Renal pelvis (tissue), 4 donors: ENCODE results near the gene MLXIPL. TPM values are rescaled to one million over a fixed set of nuclear protein-coding genes. Genes with fewer than 3 reads are reported as not detected.
A peak's percentile ranks its signal among the peaks of the same experiment; 100 is the strongest.
"Not testable (repeated sequence)": the region's sequence is repeated elsewhere in the genome, so short reads cannot be mapped to it uniquely, and the experiment has no call there.

Source experiments
- DNase-seq: peaks from one replicate; pipeline ENCODE4 v3.0.0-alpha.2; 2013
- polyA plus RNA-seq, 3 donors: library from polyadenylated mRNA; unstranded; fragments of 120-200 nt; gene quantifications; one replicate each; pipeline ENCODE4 v1.2.1, GENCODE V29; 2013; ENCODE audit not compliant: insufficient read length in 3 of 3

Gene MLXIPL
- polyA plus RNA-seq, 3 donors: 5.5 to 8.7 (median 7.3) TPM

DNA sequence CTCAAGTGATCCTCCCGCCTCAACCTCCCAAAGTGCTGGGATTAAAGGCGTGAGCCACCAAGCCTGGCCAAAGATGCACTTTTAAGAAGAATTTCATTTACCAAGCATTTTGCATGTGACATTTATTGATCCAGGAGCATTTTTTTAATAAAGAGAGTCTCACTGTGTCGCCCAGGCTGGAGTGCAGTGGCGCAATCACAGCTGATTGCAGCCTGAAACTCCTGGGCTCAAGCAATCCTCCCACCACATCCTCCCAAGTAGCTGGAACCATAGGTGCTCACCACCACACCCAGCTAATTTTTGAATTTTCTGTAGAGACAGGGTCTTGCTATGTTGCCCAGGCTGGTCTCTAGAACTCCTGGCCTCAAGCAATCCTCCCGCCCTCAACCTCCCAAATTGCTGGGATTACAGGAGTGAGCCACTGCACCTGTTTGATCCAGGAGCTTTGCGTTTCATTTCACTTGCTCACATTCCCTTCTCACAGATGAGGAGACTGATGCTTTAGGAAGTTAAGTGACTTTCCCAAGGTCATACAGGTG, 41.6 kb downstream of the MLXIPL start:
- no peak for DNase-seq

DNA sequence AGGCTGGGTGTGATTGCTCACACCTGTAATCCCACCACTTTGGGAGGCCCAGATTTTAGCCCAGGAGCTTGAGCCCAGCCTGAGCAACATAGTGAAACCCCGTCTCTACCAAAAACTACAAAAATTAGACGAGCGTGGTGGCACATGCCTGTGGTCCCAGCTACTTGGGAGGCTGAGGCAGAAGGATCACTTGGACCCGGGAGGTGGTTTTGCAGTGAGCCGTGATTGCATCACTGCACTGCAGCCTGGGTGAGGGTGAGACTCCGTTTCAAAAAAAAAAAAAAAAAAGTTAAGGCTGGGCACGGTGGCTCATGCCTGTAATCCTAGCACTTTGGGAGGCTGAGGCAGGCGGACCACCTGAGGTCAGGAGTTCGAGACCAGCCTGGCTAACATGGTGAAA, 43.3 kb downstream of the MLXIPL start:
- DNase-seq: not testable (repeated sequence)

DNA sequence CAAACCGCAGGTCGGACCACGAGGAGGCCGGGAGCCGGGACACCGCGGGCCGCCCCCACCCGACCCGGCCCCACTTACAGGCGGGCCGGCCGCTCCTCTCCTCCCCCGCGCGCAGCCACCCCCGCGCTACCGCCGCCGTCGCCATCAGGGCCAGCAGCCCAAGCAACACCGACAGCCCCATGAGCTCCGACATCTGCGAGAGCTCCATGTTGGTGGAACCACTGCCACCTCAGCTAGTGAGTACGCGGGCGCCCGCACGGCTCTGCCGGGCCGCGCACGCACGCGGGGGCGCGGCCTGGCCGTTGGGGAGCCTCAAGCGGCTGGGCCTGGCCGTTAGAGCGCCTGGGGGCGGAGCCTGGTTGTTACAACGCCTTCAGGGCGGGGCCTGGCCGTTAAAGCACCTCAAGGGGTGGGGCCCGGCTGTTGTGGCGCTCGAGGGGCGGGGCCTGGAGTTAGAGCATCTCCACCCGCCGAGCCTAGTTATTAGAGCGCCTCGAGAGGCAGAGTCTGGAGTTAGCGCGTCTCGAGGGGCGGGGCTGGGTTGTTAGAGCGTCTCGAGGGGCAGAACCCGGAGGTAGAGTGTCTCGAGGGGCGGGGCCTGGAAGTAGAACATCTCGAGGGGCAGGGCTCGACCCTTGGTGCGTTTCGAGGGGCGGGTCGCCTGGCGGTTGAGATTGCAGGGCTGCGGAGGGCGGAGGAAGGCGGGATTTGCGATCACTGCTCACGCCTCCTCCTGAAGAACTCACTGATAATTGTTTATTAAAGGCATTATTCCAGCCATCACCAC, 45.8 kb downstream of the MLXIPL start, which contains the start of gene TBL2:
TSS of gene TBL2 (minus strand) at position 238 of the 787 bp plus-strand sequence. CDS start at position 208, 30 bp downstream.
- DNase-seq: peak; percentile 98

- no peak for DNase-seq
These were observed 46.5 kb downstream of the MLXIPL start for GRCh38 chr7:73577627-73578341.

GRCh38 chr7:73573791-73574190, 50.5 kb downstream of the MLXIPL start:
- no peak for DNase-seq

- DNase-seq: no peak
These were observed 51.0 kb downstream of the MLXIPL start for GRCh38 chr7:73573276-73573675.

DNA sequence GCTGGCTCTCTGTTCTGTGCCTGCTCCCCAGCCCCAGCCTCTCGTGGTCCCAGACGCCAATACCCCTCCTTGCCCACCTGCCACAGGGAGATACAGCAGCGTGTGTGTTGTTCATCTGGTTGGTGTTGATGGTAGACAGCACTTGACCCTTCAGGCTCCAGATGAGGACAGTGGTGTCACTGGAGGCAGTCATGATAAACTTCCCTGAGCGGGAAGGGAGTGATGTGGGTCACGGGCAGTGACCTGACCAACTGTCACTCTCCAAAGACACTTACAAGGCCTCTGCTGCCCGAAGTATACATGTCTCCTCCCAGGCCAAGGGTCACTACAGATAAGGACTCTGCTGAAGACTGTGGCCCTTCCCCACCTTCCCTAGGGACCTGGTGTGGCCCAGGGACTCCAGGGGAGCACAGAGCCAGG, 51.5 kb downstream of the MLXIPL start:
- no peak for DNase-seq

DNA sequence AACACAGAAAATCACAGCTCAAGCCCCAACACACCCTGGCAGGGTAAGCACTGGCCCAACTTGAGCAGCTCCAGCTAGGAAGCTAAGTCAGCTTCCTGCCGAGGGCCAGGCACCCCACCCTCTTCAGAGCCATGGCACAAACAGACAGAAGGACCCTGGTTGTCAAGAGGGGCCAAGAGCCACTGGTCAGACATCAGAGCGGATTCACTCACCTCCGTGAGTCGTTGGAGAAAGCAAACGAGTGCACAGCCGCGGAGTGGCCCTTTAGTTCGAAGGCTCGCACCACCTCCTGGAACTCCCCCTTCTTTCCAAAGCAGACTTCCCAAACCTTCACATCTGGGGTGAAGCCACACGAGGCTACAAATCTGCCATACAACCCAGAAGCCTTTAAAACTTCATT, 53.3 kb downstream of the MLXIPL start:
- DNase-seq: no peak

DNA sequence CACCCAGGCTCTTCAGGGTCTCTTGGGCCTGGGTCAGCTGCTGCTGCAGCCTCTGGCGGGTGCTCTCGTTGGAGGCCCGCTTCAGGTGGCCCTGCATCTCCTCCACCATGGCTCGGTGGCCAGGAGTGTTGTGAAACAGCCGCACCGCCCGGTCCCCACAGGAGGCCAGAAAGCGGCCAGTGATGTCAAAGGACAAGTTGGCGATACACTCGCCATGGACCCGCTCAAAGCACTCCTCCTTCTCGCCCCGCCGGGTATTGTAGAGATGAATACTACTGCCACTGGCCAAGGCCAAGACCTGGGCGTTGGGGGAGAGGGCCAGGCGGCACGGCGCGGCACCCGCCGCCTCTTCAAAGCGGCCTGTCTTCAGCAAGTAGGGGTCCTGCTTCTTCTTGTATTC, 53.8 kb downstream of the MLXIPL start:
- no peak for DNase-seq

DNA sequence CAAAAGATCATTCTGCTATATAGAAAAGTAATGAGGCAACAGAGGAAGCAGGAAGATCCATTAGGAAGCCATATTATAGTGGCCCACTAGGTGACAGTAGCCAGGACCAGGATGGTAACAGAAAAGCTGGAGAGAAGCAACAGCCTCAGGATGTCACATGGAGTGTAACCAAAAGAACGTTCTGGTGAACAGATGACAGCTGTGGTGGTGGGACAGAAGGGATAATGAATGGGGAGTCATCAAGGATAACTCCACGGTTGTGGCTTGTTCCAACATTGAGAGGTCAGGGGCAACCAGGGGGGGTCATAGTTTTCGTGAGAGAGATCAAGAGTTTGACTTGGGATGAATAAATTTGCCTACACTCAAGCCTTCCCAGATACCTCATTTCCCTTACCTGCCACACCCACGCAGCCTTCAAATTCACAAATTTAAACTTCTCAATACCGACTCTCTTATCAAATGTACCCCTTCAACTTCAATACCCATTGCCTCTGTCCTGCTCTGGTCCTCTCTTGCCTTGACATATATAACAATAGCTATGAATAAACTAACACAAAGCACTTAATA, 55.2 kb downstream of the MLXIPL start:
- DNase-seq: no peak

GRCh38 chr7:73567846-73568685, 56.3 kb downstream of the MLXIPL start:
- DNase-seq: no peak

- DNase-seq: no peak
These were observed 57.2 kb downstream of the MLXIPL start for GRCh38 chr7:73567140-73567539.

DNA sequence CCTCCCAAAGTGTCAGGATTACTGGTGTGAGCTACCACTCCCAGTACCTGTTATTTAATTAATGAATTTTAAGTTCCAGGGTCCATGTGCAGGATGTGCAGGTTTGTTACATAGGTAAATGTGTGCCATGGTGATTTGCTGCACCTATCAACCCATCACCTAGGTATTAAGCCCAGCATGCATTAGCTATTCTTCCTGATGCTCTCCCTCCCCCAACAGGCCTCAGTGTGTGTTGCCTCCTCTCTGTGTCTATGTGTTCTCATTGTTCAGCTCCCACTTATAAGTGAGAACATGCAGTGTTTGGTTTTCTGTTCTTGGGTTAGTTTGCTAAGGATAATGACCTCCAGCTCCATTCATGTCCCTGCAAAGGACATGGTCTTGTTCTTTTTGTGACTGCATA, 57.9 kb downstream of the MLXIPL start:
- DNase-seq: not testable (repeated sequence)

- no peak for DNase-seq
These were observed 58.5 kb downstream of the MLXIPL start for GRCh38 chr7:73565675-73566340.

- DNase-seq: no peak
These were observed 64.0 kb downstream of the MLXIPL start for GRCh38 chr7:73560109-73560835.

DNA sequence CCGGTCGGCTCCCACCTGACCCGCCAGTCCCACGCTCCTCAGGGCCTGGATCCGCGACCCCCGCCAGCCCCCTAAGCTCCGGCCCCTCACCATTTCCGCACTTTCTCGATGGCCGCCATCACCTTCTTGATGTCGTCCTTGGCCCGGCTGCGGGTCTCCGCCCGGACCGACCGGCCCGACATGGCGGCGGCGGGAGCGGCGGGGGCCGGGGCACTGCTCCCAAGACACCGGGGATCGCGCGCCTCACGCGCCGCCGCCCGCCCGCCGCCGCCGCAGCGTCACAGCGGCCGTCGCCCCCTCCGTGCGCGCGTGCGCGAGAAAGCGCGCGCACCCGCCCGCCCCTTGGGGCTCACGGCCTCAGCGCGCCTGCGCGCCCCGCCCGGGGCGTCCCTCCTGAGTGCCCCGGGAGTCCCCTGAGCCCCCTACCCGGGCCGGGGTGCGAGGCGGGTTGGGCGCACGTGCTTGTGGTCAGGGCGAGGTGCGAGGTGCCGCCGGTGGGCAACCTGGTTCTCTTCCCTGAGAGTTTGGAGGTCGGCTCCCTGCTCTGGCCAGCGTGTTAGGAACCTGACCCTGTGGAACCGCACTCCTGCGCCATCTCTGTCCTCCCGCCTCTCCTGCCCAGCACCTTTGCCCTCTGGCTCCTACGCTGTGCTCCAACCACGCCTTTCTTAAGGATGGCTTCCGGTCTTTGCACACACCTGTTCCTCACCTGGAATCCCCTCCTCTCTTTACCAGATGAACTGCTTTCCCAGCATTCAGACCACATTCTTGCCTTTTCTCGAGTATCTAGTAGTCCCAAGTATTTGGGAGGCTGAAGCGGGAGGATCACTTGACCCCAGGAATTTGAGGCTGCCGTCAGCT, 66.7 kb downstream of the MLXIPL start, which contains the start of gene BCL7B:
TSS of gene BCL7B (minus strand) at position 294 of the 861 bp plus-strand sequence. CDS start at position 182, 112 bp downstream.
- DNase-seq: peak; percentile 57

DNA sequence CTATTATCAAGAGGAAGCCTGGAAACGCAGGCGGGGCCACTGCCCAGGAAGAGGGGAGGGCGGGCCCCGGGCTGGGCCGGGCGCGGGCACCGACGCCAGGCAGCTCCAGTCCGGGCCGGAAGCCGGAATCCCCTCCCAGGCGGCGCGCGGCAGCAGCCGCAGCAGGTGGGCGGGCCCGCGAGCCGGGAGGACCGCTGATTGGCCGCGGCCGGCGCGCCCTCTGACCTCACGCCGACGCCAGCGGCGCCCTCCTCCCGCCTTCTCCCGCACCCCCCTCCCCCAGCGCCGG, 67.3 kb downstream of the MLXIPL start:
- peak; percentile 92 for DNase-seq

DNA sequence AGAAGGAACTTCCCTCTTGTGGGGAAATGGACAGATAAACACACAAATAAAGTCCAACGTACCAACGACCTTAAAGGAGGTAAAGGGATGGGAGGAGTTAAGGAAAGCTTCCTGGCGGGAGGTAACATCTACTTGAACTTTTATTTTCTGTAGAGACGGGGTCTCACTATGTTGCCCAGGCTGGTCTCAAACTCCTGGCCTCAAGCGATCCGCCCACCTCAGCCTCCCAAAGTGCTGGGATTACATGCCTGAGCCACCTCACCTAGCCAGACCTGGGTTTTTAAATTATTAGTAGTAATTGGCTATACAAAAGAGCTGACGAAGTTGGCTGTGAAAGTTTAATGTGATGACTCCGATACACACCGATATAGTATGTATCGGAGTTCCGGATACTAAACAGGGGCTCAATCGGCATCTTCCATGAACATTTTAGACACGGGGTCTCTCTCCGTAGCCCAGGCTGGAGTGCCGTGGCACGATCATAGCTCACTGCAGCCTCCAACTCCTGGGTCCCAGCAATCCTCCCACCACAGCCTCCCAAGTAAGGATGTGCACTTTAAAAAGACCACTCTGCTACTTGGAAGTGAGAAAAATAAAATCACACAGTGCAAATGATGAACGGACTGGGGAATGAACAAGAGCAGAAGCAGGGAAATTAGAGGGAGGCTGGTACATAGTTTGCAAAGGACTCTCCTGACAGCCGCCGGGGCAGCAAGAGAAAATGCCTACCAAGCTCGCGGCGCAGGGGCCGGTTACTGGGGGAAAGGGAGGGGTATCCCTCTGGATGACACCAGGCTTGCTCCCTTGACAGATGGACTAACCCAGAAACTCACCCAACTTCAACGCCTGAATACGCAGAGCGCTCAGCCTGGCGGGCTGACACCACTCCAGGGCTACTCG, 67.9 kb downstream of the MLXIPL start:
- no peak for DNase-seq
